NCI-H1417 (cell line): ENCODE results near the gene PIEZO1.
"Not testable (repeated sequence)": the region's sequence is repeated elsewhere in the genome, so short reads cannot be mapped to it uniquely, and the experiment has no call there.

Source experiments
- DNase-seq, 3 experiments: peaks; one replicate each; lab custom pipeline; 2025; lab: John Stamatoyannopoulos, UW

The PIEZO1 gene

DNA sequence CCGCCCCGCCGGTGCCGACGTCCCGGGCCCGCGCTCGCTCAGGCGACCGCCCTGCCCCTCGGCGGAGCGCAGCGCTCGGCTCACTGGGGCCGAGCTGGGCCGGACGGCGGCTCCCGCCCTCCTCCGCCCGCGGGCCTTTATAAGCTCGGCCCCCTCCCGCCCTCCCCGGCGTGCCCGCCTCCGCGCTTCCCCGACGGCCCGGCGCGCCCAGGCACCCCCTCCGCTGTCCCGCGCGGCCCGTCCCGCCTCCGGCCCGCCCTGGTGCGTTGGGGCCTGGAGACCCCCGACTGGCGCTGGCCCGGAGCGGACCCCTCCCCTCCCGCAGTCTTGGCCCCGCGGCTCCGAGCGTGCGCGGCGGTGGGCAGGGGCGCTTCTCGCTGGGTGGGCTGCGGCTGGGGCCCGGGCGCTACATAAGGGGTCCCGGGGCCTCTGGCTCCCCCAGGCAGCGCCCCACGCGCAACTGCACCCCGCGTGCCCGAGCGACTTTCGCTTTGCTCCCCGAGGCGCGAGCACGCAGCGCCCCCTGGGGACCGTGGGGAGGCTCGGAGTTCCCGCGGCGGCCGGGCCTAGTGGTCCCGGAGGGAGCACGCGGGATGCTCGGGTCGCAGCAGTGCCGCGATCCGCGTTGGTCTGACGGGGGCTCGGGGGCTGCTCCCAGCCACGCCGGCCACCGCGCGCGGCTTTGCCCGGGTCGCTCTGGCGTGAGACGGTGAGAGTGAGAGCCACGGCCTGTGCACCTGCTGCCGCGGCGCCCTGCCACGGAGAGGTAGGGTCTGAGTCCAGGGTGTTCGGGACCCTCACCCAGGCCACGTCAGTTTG lies at the start of gene PIEZO1:
TSS of gene PIEZO1 (minus strand) at position 115 of the 819 bp plus-strand sequence. CDS start 256 bp downstream, outside the sequence.
- DNase-seq = peak; percentile 20 to 43 (median 34)

DNA sequence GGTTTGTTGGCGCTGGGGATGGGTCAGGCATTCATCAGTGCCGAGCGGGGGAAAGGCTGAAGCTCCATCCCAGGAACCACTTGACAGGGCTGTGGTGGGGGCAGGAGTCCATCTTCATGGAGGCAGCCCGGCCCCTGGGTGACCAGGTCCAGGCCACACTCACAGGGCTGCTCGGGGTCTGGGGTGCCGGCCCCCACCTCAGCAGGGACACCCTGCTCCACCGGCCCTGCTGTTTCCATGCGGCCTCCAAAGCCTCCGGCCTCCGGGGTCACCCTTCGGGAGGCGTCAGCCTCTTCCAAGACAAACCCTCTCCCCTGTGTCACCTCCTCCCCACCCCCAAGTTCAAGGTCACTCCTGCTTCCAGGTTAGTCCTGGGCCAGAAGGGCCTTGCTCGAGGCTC lies 49.6 kb upstream of the PIEZO1 start:
- no peak for DNase-seq

DNA sequence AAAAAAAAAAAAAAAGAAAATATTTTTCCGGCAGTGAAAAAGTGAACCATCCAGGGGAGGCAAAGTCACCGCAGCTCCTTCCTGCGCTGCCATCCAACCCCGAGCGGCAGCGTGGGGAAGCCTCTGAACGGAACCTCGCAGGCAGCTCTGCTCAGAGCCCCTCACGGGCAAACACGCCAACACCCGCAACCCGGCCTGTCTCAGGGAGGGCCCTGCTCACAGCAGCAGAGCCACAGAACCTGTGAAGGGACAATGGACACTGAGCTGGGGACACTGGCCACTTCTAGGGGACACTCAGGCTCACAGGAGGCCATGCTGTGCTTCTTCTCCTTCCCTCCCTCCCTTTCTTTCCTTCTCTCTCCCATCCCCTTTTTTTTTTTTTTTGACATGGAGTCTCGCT lies 48.1 kb upstream of the PIEZO1 start:
- no peak for DNase-seq

GRCh38 chr16:88831838-88832237 lies 46.8 kb upstream of the PIEZO1 start:
- no peak for DNase-seq

DNA sequence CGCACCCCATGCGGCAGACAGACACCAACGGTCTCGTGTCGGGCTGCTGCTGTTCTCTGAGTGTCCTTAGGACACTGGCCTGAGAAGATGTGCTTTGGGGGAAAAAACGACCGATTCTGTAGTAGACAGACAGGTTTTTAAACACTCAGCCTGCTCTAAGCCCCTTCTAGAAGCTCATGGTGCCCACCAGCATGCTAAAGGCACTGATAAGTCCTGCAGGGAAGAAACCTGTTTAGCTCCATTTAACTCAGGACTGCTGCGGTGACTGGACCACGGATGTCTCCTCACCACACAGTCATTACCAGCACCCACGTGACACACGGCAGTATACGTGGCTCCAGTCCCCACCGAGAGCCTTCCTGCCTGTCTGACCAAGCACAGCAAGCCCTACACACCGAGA lies 45.8 kb upstream of the PIEZO1 start:
- DNase-seq = no peak

GRCh38 chr16:88830258-88830657 lies 45.2 kb upstream of the PIEZO1 start:
- DNase-seq = no peak

DNA sequence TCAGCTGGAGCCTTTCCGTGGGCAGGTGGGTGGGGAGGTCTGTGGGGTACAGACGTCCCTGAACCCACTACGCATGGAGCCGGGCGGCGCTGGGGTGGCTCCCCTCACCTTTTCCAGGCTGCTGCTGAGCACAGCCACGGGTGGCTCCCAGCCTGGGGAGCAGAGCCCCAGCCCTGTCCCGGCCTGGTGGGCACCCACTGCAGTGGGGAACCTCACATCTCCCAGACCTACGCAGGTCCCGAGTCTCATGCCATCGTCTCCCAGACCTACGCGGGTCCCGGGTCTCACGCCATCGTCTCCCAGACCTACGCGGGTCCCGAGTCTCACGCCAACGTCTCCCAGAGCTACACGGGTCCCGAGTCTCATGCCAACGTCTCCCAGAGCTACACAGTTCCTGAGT lies 43.7 kb upstream of the PIEZO1 start:
- DNase-seq = no peak

DNA sequence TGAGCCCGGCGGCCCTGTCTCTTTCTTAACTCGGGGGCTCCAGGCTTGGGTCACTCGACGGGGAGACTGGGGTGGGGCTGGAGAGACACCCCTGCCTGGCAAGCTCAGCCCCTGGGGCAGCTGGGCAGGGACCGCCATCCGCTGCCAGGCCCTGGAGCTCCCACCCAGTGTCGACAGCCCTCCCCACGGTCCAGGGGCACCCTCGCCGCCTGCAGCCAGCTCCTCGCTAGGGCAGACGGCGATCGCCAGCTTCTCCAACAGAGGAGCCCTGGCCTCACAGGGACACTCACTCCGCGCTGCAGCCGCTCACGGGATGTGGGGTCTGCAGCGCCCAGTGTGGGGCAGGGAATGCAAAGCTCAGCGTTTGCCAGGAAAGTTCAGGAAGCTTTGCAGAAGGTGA lies 42.7 kb upstream of the PIEZO1 start:
- no peak for DNase-seq

DNA sequence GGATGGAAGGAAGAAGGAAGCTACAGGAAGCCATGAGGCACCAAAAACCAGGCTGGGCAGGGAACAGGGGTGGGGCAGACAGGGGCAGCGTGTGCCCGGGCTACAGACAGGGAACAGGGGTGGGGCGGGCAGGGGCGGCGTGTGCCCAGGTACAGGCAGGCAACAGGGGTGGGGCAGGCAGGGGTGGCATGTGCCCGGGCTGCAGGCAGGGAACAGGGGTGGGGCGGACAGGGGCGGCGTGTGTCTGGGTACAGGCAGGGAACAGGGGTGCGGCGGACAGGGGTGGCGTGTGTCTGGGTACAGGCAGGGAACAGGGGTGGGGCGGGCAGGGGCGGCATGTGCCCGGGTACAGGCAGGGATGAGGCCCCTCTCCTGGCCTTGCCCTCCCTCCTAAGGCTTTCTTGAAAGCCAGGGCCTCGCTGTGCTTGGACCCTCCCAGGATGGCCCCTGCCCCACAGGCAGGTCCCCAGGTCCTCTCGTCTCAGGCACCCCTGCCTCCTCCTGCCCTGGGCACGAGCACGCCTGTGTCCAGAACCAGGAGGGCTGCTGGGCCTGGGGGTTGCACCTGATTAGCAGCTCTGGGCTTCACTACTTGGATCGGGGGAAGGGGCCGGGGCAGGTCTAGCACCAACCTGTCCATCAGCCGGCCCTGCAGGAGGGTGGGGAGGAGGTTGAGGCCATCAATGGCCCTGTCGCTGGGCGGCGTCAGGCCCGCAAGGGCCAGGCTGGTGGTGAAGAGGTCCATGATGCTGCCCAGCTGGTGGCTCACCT lies 41.2 kb upstream of the PIEZO1 start:
- DNase-seq = no peak

DNA sequence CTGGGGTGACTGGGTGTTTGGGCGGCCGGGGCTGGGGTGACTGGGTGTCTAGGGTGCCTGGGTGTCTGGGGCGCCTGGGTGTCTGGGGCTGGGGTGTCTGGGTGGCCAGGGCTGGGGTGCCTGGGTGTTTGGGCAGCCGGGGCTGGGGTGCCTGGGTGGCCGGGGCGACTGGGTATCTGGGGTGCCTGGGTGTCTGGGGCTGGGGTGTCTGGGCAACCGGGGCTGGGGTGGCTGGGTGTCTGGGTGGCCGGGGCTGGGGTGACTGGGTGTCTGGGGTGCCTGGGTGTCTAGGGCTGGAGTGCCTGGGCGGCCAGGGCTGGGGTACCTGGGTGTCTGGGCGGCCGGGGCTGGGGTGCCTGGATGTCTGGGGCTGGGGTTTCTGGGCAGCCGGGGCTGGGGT lies 40.1 kb upstream of the PIEZO1 start:
- no peak for DNase-seq

- no peak for DNase-seq
Measured at GRCh38 chr16:88824256-88825077, 39.4 kb upstream of the PIEZO1 start.

GRCh38 chr16:88823646-88824045 lies 38.6 kb upstream of the PIEZO1 start:
- not testable (repeated sequence) for DNase-seq

- DNase-seq = no peak
Measured at GRCh38 chr16:88822281-88823040, 37.4 kb upstream of the PIEZO1 start.

DNA sequence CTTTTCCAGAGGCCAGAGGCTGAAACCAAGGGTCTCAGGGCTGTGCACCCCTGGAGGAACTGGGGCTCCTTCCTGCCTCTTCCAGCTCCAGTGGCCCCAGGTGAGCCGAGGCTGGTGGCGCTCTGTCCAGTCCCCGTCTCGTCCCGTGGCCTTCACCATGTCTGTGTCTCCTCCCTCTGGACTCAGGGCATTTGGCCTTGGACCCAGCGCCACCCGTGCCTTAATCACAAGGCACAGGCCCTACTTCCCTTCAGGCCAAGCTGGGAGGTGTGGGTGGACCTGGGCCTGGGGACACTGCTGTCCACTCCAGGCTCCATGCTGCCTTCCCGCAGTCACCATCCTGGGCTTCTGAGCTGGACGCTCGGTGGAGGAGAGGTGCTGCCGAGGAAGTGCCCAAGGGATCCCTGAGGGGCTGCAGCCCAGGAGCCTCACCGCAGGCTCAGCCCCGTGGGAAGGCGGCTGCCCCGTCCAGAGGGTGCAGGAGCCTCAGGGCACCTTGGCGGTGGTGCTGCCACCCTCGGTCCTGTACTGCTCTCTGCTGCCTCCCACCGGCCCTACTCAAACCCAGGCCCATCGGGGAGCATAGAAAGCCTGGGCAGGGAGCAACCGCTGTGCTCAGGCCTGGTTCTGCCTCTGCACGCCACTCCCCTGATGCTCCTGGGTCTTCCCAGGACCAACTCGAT lies 36.3 kb upstream of the PIEZO1 start:
- no peak for DNase-seq

DNA sequence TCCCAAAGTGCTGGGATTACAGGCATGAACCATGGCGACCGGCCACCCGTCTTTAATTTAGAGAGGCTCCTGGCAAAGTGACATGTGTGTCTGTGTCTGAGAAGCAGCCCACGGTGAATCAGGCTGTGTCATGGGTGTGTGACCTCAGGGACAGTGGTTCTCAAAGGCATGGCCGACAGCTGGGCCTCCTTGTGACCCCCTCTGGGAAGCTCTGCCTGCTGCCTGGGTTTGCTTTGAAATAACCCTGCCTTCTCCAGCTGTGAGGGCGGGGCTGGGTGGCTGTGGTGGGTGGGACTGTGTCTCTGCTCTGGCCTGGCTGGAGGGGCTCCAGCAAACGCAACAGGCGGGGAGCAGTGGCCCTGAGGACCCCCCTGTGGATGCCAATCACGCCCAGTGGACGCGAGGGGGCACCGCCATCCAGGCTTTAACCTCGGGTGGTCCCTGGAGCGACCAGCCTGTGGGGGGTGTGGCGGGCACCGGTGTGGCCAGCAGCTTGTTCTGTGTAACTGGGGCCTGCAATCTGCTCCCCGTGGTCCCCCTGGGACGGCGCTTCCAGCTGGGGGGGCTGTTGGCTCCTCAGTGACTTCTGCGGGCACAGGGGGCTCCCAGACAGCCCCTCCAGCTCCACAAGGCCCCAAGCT lies 35.5 kb upstream of the PIEZO1 start:
- DNase-seq = no peak

GRCh38 chr16:88819126-88819525 lies 34.1 kb upstream of the PIEZO1 start:
- no peak for DNase-seq

DNA sequence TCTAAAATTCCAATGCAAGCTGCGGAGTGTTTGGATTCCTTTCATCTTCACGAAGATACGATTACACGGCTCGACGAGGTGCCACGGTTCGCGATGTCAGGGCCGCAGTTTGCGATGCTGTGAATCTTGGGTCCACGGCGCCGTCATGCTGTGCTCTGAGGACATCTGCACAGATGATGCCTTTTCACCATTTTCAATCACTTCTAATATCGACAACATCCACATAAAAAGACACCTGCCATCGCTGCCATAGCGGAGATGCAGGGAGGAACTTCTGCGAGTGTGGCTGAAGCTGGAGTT lies 33.5 kb upstream of the PIEZO1 start:
- no peak for DNase-seq

- DNase-seq = no peak
Measured at GRCh38 chr16:88817785-88818574, 33.0 kb upstream of the PIEZO1 start.

GRCh38 chr16:88816736-88817535 lies 31.9 kb upstream of the PIEZO1 start:
- DNase-seq = no peak
